Thyroid gland (tissue), 4 donors: ENCODE results near the gene RASSF6.

Experiments
- CTCF ChIP-seq, 6 experiments: fragments of 200-600 bp in 3 of 6; fragments of 450-650 bp in 3 of 6; sonication (generic) in 3 of 6; IDR thresholded peaks; one replicate each; pipeline ENCODE4 v1.5.1; 2016 to 2019; ENCODE audit warnings: antibody characterized with exemption in 6 of 6, mild to moderate bottlenecking in 2 of 6, inconsistent platforms in 1 of 6, moderate library complexity in 1 of 6
- POLR2A ChIP-seq, 2 donors: fragments of 450-650 bp; IDR thresholded peaks; one replicate each; pipeline ENCODE4 v1.6.1; 2017; ENCODE audit warnings: antibody characterized with exemption in 2 of 2, mild to moderate bottlenecking in 2 of 2, moderate library complexity in 1 of 2

- TF ChIP-seq POLR2A (IDR thresholded peaks at IDR 0.05) (no peak), CTCF (IDR thresholded peaks at IDR 0.05) (no peak)
These were observed 33.6 kb downstream of the RASSF6 start for GRCh38 chr4:73586666-73587065.
